Mononuclear cell (primary cell): Measurements from ENCODE around the gene ZSCAN16. TPM values are rescaled to one million over a fixed set of nuclear protein-coding genes. Genes with fewer than 3 reads are reported as not detected.
"Not testable (repeated sequence)": the region's sequence is repeated elsewhere in the genome, so short reads cannot be mapped to it uniquely, and the experiment has no call there.

ENCODE experiments used
- H3K27me3 ChIP-seq: 2 replicates; pipeline ENCODE4 v1.6.0; 2011; ENCODE audit warnings: low read length, control low read depth; ENCODE audit not compliant: insufficient read depth
- H3K4me1 ChIP-seq: 2 replicates; pipeline ENCODE4 v1.5.1; 2011; ENCODE audit warnings: mild to moderate bottlenecking, low read length, control low read depth; ENCODE audit not compliant: insufficient read depth
- H3K4me3 ChIP-seq: 2 replicates; pipeline ENCODE4 v1.5.1; 2011; ENCODE audit warnings: mild to moderate bottlenecking, low read length, moderate library complexity
- H3K9me3 ChIP-seq: 2 replicates; pipeline ENCODE4 v1.5.1; 2011; ENCODE audit warnings: low read depth, mild to moderate bottlenecking, control low read depth, low read length
- total RNA-seq: library from RNA; depleted of rRNA; stranded (reverse); fragments of >200 nt; gene quantifications from one replicate; pipeline ENCODE4 v1.2.3, GENCODE V29; 2012

The ZSCAN16 gene
- total RNA-seq = 10.2 TPM

GRCh38 chr6:28124350-28124970 lies at the start of gene ZSCAN16:
ZSCAN16 (plus strand) TSS chr6:28124609; CDS start chr6:28125444, 835 bp downstream.
- peaks cover 12% of the 10 kb centered on the region for H3K4me1 ChIP-seq
- no peaks in the 10 kb centered on the region for H3K9me3 ChIP-seq
- H3K27me3 ChIP-seq = no peaks in the 10 kb centered on the region
- H3K4me3 ChIP-seq = peak within 1 kb of the TSS; percentile 65

GRCh38 chr6:28078050-28078449 lies 46.4 kb upstream of the ZSCAN16 start:
- Histone ChIP-seq H3K4me1 (peaks cover 14% of the 10 kb centered on the region), H3K4me3 (no peak overlapping the region), H3K27me3 (no peaks in the 10 kb centered on the region), H3K9me3 (no peaks in the 10 kb centered on the region)

- H3K27me3 ChIP-seq = no peaks in the 10 kb centered on the region
- H3K4me3 ChIP-seq = no peak overlapping the region
- peaks cover 14% of the 10 kb centered on the region for H3K4me1 ChIP-seq
- no peaks in the 10 kb centered on the region for H3K9me3 ChIP-seq
Measured at GRCh38 chr6:28078836-28079235, 45.6 kb upstream of the ZSCAN16 start.

- H3K27me3 ChIP-seq, H3K9me3 ChIP-seq: not testable (repeated sequence)
- Histone ChIP-seq H3K4me1 (peaks cover 14% of the 10 kb centered on the region), H3K4me3 (peak within 1 kb of the TSS; percentile 92)
Measured at GRCh38 chr6:28080381-28080630, 44.1 kb upstream of the ZSCAN16 start, which contains the start of gene ZNF165. ZNF165 (plus strand) TSS chr6:28080568; CDS start chr6:28085481, 4,913 bp downstream.

- Histone ChIP-seq H3K4me1 (peaks cover 14% of the 10 kb centered on the region), H3K27me3 (no peaks in the 10 kb centered on the region), H3K9me3 (no peaks in the 10 kb centered on the region), H3K4me3 (peak overlapping the region; percentile 92)
Measured at GRCh38 chr6:28080631-28081485, 43.6 kb upstream of the ZSCAN16 start.

GRCh38 chr6:28081486-28081751 lies 43.0 kb upstream of the ZSCAN16 start:
- no peaks in the 10 kb centered on the region for H3K27me3 ChIP-seq
- H3K4me1 ChIP-seq = peaks cover 14% of the 10 kb centered on the region
- H3K4me3 ChIP-seq = peak overlapping the region; percentile 92
- no peaks in the 10 kb centered on the region for H3K9me3 ChIP-seq

- no peaks in the 10 kb centered on the region for H3K27me3 ChIP-seq
- peaks cover 14% of the 10 kb centered on the region for H3K4me1 ChIP-seq
- H3K4me3 ChIP-seq = no peak overlapping the region
- H3K9me3 ChIP-seq = no peaks in the 10 kb centered on the region
Measured at GRCh38 chr6:28082939-28083338, 41.5 kb upstream of the ZSCAN16 start.

GRCh38 chr6:28089054-28089453 lies 35.4 kb upstream of the ZSCAN16 start:
- H3K27me3 ChIP-seq = no peaks in the 10 kb centered on the region
- H3K9me3 ChIP-seq = peaks cover 23% of the 10 kb centered on the region
- H3K4me1 ChIP-seq = no peaks in the 10 kb centered on the region
- no peak overlapping the region for H3K4me3 ChIP-seq

- Histone ChIP-seq H3K27me3 (no peaks in the 10 kb centered on the region), H3K4me3 (no peak overlapping the region), H3K9me3 (peaks cover 23% of the 10 kb centered on the region), H3K4me1 (no peaks in the 10 kb centered on the region)
Measured at GRCh38 chr6:28090917-28091586, 33.4 kb upstream of the ZSCAN16 start.

- H3K9me3 ChIP-seq, H3K4me1 ChIP-seq: not testable (repeated sequence)
Measured at GRCh38 chr6:28102222-28102621, 22.2 kb upstream of the ZSCAN16 start.

GRCh38 chr6:28102699-28103098 lies 21.7 kb upstream of the ZSCAN16 start:
- H3K4me3 ChIP-seq, H3K27me3 ChIP-seq, H3K9me3 ChIP-seq, H3K4me1 ChIP-seq: not testable (repeated sequence)

More at GRCh38 chr6:28102222-28102621, 22.2 kb upstream of the ZSCAN16 start:
- H3K4me3 ChIP-seq, H3K27me3 ChIP-seq: not testable (repeated sequence)

- Histone ChIP-seq H3K9me3 (no peaks in the 10 kb centered on the region), H3K4me1 (peaks cover 7% of the 10 kb centered on the region), H3K4me3 (peak overlapping the region; percentile 60), H3K27me3 (no peaks in the 10 kb centered on the region)
Measured at GRCh38 chr6:28104392-28105244, 19.8 kb upstream of the ZSCAN16 start.

- Histone ChIP-seq H3K4me3 (peak overlapping the region; percentile 60), H3K4me1 (peaks cover 7% of the 10 kb centered on the region), H3K9me3 (no peaks in the 10 kb centered on the region), H3K27me3 (no peaks in the 10 kb centered on the region)
Measured at GRCh38 chr6:28105245-28105639, 19.2 kb upstream of the ZSCAN16 start.

- Histone ChIP-seq H3K27me3 (no peaks in the 10 kb centered on the region), H3K9me3 (no peaks in the 10 kb centered on the region), H3K4me1 (peaks cover 7% of the 10 kb centered on the region), H3K4me3 (no peak overlapping the region)
Measured at GRCh38 chr6:28107506-28107905, 16.9 kb upstream of the ZSCAN16 start.

- Histone ChIP-seq H3K27me3 (no peaks in the 10 kb centered on the region), H3K9me3 (no peaks in the 10 kb centered on the region), H3K4me3 (no peak overlapping the region), H3K4me1 (no peaks in the 10 kb centered on the region)
Measured at GRCh38 chr6:28111964-28112363, 12.4 kb upstream of the ZSCAN16 start.
